ENCODE data around the gene TNFRSF12A.
"Not testable (repeated sequence)": the region's sequence is repeated elsewhere in the genome, so short reads cannot be mapped to it uniquely, and the experiment has no call there.

The TNFRSF12A gene

GRCh38 chr16:3069146-3069545 is 49.0 kb downstream of the TNFRSF12A start:
- DNase-seq = not testable (repeated sequence)

GRCh38 chr16:3070608-3071111 is 50.5 kb downstream of the TNFRSF12A start:
- DNase-seq = no peak

- DNase-seq = no peak
Measured at GRCh38 chr16:3071655-3072054, 51.5 kb downstream of the TNFRSF12A start.
